ENCODE results near the gene ADARB2. TPM values are rescaled to one million over a fixed set of nuclear protein-coding genes. Genes with fewer than 3 reads are reported as not detected.

ADARB2 gene
- total RNA-seq, 6 donors from 2014 or later, result 0.69 to 5.2 (median 1.8) TPM

DNA sequence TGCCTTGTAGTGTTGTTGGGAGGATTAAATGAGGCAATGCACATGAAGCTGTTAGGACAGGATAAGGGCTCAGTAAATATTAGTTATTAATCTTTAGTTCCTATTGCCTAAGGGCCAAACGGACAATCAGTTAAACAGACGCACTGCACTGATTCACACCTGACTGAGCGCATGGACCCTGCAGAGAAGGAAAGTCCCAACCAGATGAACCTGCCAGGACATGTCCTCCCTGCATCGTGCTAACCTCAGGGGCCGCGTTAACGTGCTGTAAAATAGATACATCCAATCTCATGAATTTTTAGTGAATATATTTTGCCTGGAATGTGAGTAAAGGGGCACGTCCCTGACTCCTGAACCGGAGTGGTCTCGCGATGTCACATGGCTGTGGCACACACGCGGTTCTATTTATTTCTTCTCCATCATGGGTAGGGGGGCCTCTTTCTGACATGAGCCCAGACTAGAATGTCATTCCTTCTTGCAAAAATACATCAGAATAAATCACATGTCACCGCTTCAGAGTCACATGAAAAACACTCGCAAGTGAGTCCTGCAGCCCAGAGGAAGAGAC lies 12.3 kb downstream of the ADARB2 start:
- H3K4me3 ChIP-seq, result no peak overlapping the region
- no peak for TF ChIP-seq EP300 (IDR thresholded peaks at IDR 0.05)
- TF ChIP-seq POLR2AphosphoS5 (IDR thresholded peaks at IDR 0.05), result no peak
- TF ChIP-seq, protein P1, sequence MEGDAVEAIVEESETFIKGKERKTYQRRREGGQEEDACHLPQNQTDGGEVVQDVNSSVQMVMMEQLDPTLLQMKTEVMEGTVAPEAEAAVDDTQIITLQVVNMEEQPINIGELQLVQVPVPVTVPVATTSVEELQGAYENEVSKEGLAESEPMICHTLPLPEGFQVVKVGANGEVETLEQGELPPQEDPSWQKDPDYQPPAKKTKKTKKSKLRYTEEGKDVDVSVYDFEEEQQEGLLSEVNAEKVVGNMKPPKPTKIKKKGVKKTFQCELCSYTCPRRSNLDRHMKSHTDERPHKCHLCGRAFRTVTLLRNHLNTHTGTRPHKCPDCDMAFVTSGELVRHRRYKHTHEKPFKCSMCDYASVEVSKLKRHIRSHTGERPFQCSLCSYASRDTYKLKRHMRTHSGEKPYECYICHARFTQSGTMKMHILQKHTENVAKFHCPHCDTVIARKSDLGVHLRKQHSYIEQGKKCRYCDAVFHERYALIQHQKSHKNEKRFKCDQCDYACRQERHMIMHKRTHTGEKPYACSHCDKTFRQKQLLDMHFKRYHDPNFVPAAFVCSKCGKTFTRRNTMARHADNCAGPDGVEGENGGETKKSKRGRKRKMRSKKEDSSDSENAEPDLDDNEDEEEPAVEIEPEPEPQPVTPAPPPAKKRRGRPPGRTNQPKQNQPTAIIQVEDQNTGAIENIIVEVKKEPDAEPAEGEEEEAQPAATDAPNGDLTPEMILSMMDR (IDR thresholded peaks at IDR 0.05), result no peak
- TF ChIP-seq POLR2A (IDR thresholded peaks at IDR 0.05), result no peak
- no peaks in the 10 kb centered on the region for H3K9me3 ChIP-seq
- no peak for ATAC-seq (ENCODE audit: low FRiP score in 2 of 2)
- WGBS, 2 donors, result 83 to 86% methylated on average over 15 of the region's 15 CpGs
- H3K36me3 ChIP-seq, result no peaks in the 10 kb centered on the region
- no peaks in the 10 kb centered on the region for H3K27me3 ChIP-seq
- no peak overlapping the region for H3K27ac ChIP-seq
- no peaks in the 10 kb centered on the region for H3K4me1 ChIP-seq
- no peak for DNase-seq

DNA sequence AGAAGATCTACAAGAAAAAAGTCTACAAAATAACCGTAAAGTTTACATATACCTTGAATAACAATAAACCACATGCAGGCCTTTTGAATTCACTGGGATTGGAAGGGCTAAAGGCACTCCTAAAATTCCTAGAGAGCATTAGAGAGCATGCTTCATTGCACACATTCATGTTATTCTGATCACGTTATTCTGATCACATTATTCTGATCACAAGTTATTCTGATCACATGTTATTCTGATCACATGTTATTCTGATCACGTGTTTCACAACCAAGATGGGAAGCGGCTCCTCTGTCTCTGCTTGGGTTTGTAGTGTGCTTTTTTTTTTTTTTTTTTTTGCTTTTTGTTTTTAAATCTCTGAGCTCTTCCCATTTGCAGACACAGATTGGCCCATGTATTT lies 20.5 kb downstream of the ADARB2 start:
- ATAC-seq (ENCODE audit: low FRiP score in 2 of 2) (no peak), DNase-seq (no peak)
- Histone ChIP-seq H3K27me3 (no peaks in the 10 kb centered on the region), H3K9me3 (no peaks in the 10 kb centered on the region), H3K4me3 (no peak overlapping the region), H3K36me3 (no peaks in the 10 kb centered on the region), H3K4me1 (no peaks in the 10 kb centered on the region), H3K27ac (no peak overlapping the region)
- 76 to 82% methylated on average over 4 of the region's 4 CpGs for whole genome bisulfite sequencing, 2 donors
- TF ChIP-seq POLR2A (IDR thresholded peaks at IDR 0.05), result no peak
- TF ChIP-seq, protein P1 (IDR thresholded peaks at IDR 0.05), result no peak
- no peak for TF ChIP-seq POLR2AphosphoS5 (IDR thresholded peaks at IDR 0.05)
- no peak for TF ChIP-seq EP300 (IDR thresholded peaks at IDR 0.05)

DNA sequence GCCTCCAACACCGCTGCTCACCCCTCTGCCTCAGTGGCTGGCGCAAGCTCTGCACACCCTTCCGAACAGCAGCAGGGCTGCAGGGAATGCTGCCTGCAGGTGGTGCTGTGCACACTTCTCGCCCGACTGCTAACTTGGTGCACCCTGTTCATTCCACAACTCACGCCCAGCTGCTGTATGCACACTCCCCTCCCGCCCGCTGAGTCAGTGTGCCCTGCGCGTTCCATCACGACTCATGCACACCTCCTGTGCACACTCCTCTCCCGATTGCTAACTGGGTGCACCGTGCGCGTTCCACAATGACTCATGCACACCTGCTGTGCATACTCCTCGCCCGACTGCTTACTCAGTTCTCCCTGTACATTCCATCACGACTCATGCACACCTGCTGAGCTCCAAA lies 21.5 kb downstream of the ADARB2 start:
- Histone ChIP-seq H3K27me3 (no peaks in the 10 kb centered on the region), H3K27ac (no peak overlapping the region), H3K9me3 (no peaks in the 10 kb centered on the region), H3K4me3 (no peak overlapping the region), H3K4me1 (no peaks in the 10 kb centered on the region), H3K36me3 (no peaks in the 10 kb centered on the region)
- 42 to 58% methylated on average over 17 to 18 of the region's 18 CpGs for WGBS, 2 donors
- ATAC-seq (ENCODE audit: low FRiP score in 2 of 2) (peak; percentile 19 to 60), DNase-seq (no peak)
- TF ChIP-seq EP300 (IDR thresholded peaks at IDR 0.05), result no peak
- TF ChIP-seq, protein P1 (IDR thresholded peaks at IDR 0.05), result peak in 2 of 6 experiments; percentile 21

DNA sequence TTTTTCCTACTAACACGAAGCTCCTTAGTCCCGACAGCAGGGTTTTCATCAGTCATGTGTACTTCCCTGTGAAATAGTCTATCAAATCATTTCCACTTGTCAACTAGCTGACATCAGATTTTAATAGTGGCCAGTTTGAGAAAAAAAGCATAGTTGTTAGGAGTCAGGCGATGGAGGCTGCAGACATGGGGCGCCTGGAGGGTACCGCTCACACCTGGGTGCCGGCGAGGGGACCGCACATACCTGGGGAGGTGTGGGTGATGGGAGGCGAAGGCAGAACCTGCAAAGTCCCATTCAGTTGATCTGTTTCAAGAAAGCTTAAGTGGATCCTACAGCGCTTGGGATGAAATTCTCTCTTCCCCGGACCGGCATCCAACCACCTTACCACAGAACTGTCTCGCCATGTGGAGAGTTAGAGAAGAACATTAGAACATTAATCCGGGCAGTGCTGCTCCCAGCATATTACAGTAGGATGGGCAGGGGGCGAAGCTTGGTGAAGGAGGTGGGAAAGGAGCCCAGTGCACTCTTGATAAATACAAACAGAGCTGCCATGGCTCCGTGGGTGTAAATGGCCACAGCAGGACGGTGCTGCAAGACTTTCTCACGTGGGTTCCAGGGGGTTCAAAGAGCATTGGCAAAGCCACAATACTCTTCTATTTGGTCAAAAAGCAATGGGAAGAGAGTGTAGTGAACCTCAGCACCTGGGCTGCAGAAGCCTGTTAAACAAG lies 24.2 kb downstream of the ADARB2 start:
- no peak overlapping the region for H3K27ac ChIP-seq
- TF ChIP-seq POLR2AphosphoS5 (IDR thresholded peaks at IDR 0.05) (no peak), EP300 (IDR thresholded peaks at IDR 0.05) (no peak), POLR2A (IDR thresholded peaks at IDR 0.05) (no peak)
- TF ChIP-seq, protein P1 (IDR thresholded peaks at IDR 0.05), result no peak
- H3K4me3 ChIP-seq, result no peak overlapping the region
- 87 to 89% methylated on average over 18 of the region's 18 CpGs for WGBS, 2 donors
- no peaks in the 10 kb centered on the region for H3K27me3 ChIP-seq
- no peaks in the 10 kb centered on the region for H3K9me3 ChIP-seq
- no peak for DNase-seq
- H3K4me1 ChIP-seq, result no peaks in the 10 kb centered on the region
- no peaks in the 10 kb centered on the region for H3K36me3 ChIP-seq
- no peak for ATAC-seq (ENCODE audit: low FRiP score in 2 of 2)

DNA sequence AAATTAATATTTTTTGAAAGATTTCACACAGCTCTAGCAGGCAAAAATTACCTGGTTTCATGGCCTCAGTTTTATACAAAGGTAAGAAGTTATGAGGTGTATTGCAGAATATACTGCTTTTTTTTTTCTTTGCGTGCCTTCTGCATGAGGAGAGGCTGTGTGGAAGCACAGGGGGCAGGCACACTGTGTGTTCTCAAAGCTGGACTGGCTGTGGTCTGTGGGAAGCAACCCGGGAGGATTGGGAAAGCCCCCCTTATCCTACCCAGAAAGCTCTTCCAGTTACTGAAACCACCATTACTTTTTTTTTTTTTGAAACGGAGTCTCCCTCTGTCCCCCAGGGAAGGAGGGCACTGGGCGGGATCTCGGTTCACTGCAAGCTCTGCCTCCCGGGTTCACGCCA lies 25.0 kb downstream of the ADARB2 start:
- Histone ChIP-seq H3K36me3 (no peaks in the 10 kb centered on the region), H3K27ac (no peak overlapping the region), H3K9me3 (no peaks in the 10 kb centered on the region), H3K4me1 (no peaks in the 10 kb centered on the region), H3K27me3 (no peaks in the 10 kb centered on the region), H3K4me3 (no peak overlapping the region)
- DNase-seq (no peak), ATAC-seq (ENCODE audit: low FRiP score in 2 of 2) (no peak)
- TF ChIP-seq POLR2A (IDR thresholded peaks at IDR 0.05), result no peak
- no peak for TF ChIP-seq EP300 (IDR thresholded peaks at IDR 0.05)
- TF ChIP-seq POLR2AphosphoS5 (IDR thresholded peaks at IDR 0.05), result no peak
- WGBS, 2 donors, result 83 to 89% methylated on average over 5 to 6 of the region's 7 CpGs
